ENCODE measurements around the gene COX14. TPM values are rescaled to one million over a fixed set of nuclear protein-coding genes. Genes with fewer than 3 reads are reported as not detected.

Gene COX14
- total RNA-seq, 1 donor from 2014 or later = 73.1 TPM

DNA sequence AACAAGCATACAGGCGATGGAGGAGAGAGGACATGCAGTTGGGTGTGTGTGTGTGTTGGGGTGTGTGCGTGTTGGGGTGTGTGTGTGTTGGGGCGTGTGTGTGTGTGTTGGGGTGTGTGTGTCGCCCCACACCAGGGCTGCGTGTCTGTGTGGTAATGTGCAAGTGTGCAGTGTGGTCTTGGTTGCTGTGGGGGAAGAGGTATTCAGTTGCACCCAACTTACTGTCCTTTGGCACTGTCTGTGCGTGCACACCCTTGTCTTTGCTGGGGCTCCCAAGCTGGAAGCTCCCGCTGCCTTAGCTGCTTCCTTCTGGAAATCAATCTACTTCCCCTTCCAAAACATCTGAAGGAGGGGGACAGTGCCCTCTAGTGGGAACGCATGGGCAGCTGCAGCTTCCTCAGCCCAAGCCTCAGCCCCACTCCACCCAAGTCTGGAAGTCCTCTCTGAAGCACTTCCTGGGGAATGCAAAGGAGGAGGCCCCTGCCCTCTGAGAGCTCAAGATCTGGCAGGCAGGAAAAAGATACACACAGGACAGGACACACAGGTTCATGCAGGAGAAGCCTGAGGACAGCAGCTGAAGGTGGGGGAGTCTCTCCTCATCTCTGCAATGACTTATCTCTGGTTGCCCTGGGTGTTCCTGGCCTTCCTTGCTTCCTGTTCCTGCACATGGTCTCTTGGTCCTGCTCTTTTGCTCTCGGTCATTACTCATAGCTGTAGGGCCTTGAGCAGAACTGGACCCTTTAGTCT lies 41.5 kb upstream of the COX14 start:
- DNase-seq (ENCODE audit: low read depth) = no peak
- H3K4me3 ChIP-seq (ENCODE audit: low read depth, low read length) = no peak overlapping the region
- TF ChIP-seq, protein P1, sequence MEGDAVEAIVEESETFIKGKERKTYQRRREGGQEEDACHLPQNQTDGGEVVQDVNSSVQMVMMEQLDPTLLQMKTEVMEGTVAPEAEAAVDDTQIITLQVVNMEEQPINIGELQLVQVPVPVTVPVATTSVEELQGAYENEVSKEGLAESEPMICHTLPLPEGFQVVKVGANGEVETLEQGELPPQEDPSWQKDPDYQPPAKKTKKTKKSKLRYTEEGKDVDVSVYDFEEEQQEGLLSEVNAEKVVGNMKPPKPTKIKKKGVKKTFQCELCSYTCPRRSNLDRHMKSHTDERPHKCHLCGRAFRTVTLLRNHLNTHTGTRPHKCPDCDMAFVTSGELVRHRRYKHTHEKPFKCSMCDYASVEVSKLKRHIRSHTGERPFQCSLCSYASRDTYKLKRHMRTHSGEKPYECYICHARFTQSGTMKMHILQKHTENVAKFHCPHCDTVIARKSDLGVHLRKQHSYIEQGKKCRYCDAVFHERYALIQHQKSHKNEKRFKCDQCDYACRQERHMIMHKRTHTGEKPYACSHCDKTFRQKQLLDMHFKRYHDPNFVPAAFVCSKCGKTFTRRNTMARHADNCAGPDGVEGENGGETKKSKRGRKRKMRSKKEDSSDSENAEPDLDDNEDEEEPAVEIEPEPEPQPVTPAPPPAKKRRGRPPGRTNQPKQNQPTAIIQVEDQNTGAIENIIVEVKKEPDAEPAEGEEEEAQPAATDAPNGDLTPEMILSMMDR (conservative IDR thresholded peaks at IDR 0.05; ENCODE audit: low read depth, low read length) = peak; percentile 96

DNA sequence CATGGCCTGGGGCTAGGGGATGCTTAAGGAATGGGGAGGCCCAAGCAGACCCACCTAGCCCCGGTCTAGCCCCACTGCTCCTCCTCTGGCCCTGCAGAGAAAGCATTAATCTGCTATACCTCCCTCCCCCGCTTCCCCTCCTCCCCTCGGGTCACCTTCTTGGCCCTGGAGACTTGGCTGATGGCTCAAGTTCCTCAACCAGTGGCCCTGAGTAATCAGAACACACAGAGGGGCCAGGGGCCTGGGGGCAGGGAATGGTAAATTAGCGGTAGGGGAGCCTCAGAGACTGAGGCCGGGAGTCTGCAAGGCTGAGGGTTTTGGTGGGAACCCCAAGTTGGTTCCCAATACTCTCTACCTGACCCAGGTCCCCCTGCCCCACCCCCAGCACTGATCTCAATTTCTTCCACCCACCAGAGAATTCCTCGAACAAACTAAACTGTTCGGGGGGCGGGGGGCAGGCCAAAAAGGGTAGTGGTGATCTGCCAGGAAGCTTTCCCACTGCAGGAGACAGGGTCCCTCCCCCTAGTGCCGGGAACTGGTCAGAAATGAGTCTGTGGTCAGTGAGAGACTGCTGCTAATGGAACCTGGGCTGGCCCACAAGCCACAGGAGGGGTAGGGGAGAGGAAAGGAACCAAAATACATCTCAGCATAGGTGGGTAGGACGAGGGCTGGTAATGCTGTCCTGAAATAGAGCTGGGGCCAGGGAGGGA lies 39.7 kb upstream of the COX14 start:
- no peak overlapping the region for H3K4me3 ChIP-seq (ENCODE audit: low read depth, low read length)
- DNase-seq (ENCODE audit: low read depth) = no peak
- TF ChIP-seq, protein P1 (conservative IDR thresholded peaks at IDR 0.05; ENCODE audit: low read depth, low read length) = no peak

DNA sequence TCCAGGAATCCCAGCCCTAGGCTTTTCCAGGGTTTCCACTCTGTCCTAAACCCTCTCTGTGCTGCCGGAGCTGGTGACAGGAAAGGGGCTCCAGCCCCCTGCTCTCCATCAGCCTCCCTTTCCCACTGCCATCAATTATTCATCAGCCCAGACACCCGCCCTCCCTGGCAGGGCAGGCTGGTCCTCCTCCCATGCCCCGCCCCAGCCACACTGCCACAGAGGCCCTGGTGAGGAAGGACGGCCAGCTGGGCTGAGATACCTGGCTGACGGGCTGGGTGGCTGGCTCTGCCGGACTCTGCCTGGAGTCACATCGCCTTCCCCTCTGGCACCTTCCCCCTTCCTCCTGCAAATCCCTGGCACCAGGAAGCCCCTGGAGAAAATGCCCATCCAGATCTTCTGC lies 38.8 kb upstream of the COX14 start:
- TF ChIP-seq, protein P1 (conservative IDR thresholded peaks at IDR 0.05; ENCODE audit: low read depth, low read length) = no peak
- no peak overlapping the region for H3K4me3 ChIP-seq (ENCODE audit: low read depth, low read length)
- no peak for DNase-seq (ENCODE audit: low read depth)

DNA sequence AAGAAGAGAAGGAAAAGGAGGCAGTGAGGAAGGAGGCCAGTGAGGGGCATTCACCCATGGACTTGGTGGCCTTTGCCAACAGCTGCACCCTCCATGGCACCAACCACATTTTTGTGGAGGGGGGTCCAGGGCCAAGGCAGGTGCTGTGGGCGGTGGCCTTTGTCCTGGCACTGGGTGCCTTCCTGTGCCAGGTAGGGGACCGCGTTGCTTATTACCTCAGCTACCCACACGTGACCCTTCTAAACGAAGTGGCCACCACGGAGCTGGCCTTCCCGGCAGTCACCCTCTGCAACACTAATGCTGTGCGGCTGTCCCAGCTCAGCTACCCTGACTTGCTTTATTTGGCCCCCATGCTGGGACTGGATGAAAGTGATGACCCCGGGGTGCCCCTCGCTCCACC lies 38.3 kb upstream of the COX14 start:
- no peak overlapping the region for H3K4me3 ChIP-seq (ENCODE audit: low read depth, low read length)
- no peak for DNase-seq (ENCODE audit: low read depth)
- TF ChIP-seq, protein P1 (conservative IDR thresholded peaks at IDR 0.05; ENCODE audit: low read depth, low read length) = no peak

DNA sequence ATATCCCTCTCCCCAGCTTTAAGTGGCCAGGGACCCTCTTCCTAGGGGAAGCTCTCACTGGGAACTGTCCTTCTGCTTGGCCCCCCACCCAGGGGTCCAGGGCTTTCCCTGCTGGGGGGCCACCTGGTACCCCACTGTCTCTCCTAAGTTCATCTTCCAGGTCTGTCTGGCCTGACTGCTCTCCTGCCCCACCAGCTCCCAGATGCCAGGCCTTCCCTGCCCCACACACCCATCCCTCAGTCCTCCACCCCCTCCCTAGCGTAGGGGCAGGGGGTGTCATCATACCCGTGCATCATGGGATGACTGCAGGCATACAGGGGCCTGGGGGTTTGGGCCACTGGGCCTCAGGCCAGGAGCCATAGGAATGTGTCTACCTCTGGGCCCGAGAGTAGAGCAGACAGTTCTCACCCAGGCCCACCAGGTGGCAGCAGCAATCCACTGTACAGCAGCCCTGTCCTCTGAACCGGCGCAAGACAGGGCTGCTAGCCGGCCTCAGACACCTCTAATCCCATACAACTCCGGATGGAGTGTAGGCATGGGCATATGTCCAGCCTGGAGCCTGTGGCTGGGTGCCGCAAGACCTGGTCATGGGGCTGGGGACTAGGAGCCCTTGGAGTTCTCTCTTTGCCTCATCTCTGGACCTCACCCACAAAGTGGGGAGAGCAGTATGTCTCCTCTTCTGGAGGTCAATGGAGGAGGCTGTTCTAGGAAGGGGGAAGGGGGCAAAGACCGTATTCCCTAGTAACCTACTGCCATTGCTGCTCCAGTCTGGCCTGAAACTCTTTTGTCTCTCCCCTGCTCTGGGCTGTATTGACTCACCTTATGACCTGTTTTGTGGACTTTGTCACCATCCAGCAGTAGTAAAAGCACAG lies 36.9 kb upstream of the COX14 start:
- DNase-seq (ENCODE audit: low read depth) = no peak
- TF ChIP-seq, protein P1 (conservative IDR thresholded peaks at IDR 0.05; ENCODE audit: low read depth, low read length) = peak; percentile 87

DNA sequence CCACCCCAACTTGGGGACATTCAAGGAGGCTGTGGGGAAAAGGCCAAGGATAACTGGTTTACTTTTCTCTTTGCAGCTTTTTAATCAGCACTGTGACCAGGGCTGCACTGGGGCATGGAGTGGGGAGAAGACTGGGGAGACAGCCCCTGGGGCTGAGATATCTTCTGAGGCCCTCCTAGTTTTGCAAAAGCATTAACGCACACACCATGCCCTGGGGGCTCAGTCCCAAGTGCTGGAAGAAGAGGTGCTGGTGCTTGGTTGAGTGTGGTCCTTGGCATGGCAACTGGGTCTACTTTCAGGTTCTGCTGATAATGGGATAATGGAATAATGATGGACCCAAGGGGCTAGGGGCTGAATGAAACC lies 36.2 kb upstream of the COX14 start:
- TF ChIP-seq, protein P1 (conservative IDR thresholded peaks at IDR 0.05; ENCODE audit: low read depth, low read length) = no peak
- no peak for DNase-seq (ENCODE audit: low read depth)
- no peak overlapping the region for H3K4me3 ChIP-seq (ENCODE audit: low read depth, low read length)

More for the DNA sequence above, 36.9 kb upstream of the COX14 start:
- H3K4me3 ChIP-seq (ENCODE audit: low read depth, low read length) = no peak overlapping the region

Measured in epithelial cell of proximal tubule (primary cell).